Measurements from ENCODE around the gene PRTN3. TPM values are rescaled to one million over a fixed set of nuclear protein-coding genes. Genes with fewer than 3 reads are reported as not detected.

The PRTN3 gene
- polyA plus RNA-seq, 1 of the 3 experiments (the other 2 are of a cell fraction), result not detected

GRCh38 chr19:887072-887471, 46.3 kb downstream of the PRTN3 start:
- Histone ChIP-seq H3K27me3 (ENCODE audit: insufficient read depth) (no peaks in the 10 kb centered on the region), H4K20me1 (ENCODE audit: insufficient read depth) (no peaks in the 10 kb centered on the region), H3K9me3 (no peaks in the 10 kb centered on the region), H3K9ac (no peak overlapping the region), H2AFZ (ENCODE audit: low read depth) (no peak overlapping the region), H3K36me3 (replicated peaks in 1 of 2; ENCODE audit: control insufficient read depth in 1 of 2, insufficient read depth in 2 of 2, low read length in 1 of 2) (peaks cover 4 to 54% of the 10 kb centered on the region in 2 experiments), H3K4me3 (ENCODE audit: low read depth in 2 of 2, low read length in 1 of 2) (no peak overlapping the region), H3K9me2 (no peaks in the 10 kb centered on the region), H3K27ac (ENCODE audit: low read depth in 2 of 2, low read length in 1 of 2) (peak overlapping the region in 1 of 2 experiments; percentile 72; a peak in 2 of 4 replicates), H3K4me2 (no peak overlapping the region), H3K4me1 (ENCODE audit: control insufficient read depth in 1 of 2, insufficient read depth in 2 of 2, low read depth in 1 of 2, low read length in 1 of 2) (peaks cover 0 to 19% of the 10 kb centered on the region in 2 experiments; a peak in 1 of 4 replicates), H3F3A (replicated peaks; ENCODE audit: insufficient read depth) (peaks cover 6% of the 10 kb centered on the region), H3K79me2 (ENCODE audit: insufficient read depth) (peaks cover 9% of the 10 kb centered on the region)
- peak; percentile 92 for DNase-seq
- TF ChIP-seq RCOR1 (IDR thresholded peaks at IDR 0.05; ENCODE audit: low read length) (peak; percentile 29; the same call in 1 of the 2 replicates), MXI1 (IDR thresholded peaks at IDR 0.05; ENCODE audit: low read depth, low read length) (peak; percentile 97), EP300 (IDR thresholded peaks at IDR 0.05; ENCODE audit: borderline replicate concordance in 1 of 2, low read depth in 1 of 2, low read length in 1 of 2) (peak in 1 of 2 experiments; percentile 30; a peak in 1 of 4 replicates), FOXJ3 (CRISPR knock-in tag; IDR thresholded peaks at IDR 0.05) (0 out of 2 replicates have a peak, but pooled peaks have one; percentile 18), JUND (IDR thresholded peaks at IDR 0.05) (no peak), CTCF (IDR thresholded peaks at IDR 0.05) (no peak)
- POLR2A ChIA-PET, result no interaction called here
- WGBS (ENCODE audit: low lambda C conversion rate), result 71% methylated on average over 16 of the region's 16 CpGs
- CTCF ChIA-PET, result interaction anchor here (0.9 to 1.8 kb wide), 2 partner anchors 24 to 134 kb away, joined by 3 to 5 read pairs; partner anchors contain the start of gene RNU6-2

GRCh38 chr19:887599-887998, 46.8 kb downstream of the PRTN3 start:
- H3K4me3 ChIP-seq (ENCODE audit: low read depth in 2 of 2, low read length in 1 of 2), result no peak overlapping the region
- H2AFZ ChIP-seq (ENCODE audit: low read depth), result no peak overlapping the region
- H3K36me3 ChIP-seq (replicated peaks in 1 of 2; ENCODE audit: control insufficient read depth in 1 of 2, insufficient read depth in 2 of 2, low read length in 1 of 2), result peaks cover 4 to 51% of the 10 kb centered on the region in 2 experiments
- H3K4me1 ChIP-seq (ENCODE audit: control insufficient read depth in 1 of 2, insufficient read depth in 2 of 2, low read depth in 1 of 2, low read length in 1 of 2), result peaks cover 0 to 20% of the 10 kb centered on the region in 2 experiments; a peak in 1 of 4 replicates
- ChIA-PET CTCF (interaction anchor here (1.8 kb wide), 1 partner anchor 24 kb away, joined by 5 read pairs; no protein-coding TSS in a partner anchor), POLR2A (no interaction called here)
- TF ChIP-seq TEAD4 (IDR thresholded peaks at IDR 0.05; ENCODE audit: borderline replicate concordance, insufficient read depth), result no peak
- TF ChIP-seq MXI1 (IDR thresholded peaks at IDR 0.05; ENCODE audit: low read depth, low read length), result no peak
- TF ChIP-seq TCF12 (IDR thresholded peaks at IDR 0.05), result no peak
- no peak for TF ChIP-seq RXRA (IDR thresholded peaks at IDR 0.05; ENCODE audit: borderline replicate concordance, low read depth)
- TF ChIP-seq USF2 (IDR thresholded peaks at IDR 0.05; ENCODE audit: borderline replicate concordance, low read depth, low read length), result no peak
- TF ChIP-seq FOXJ3 (CRISPR knock-in tag; IDR thresholded peaks at IDR 0.05), result no peak
- no peak for TF ChIP-seq POLR2AphosphoS5 (IDR thresholded peaks at IDR 0.05; ENCODE audit: low read depth, low read length)
- no peak for TF ChIP-seq MEF2A (IDR thresholded peaks at IDR 0.05; ENCODE audit: borderline replicate concordance, low read depth)
- no peak for TF ChIP-seq JUND (IDR thresholded peaks at IDR 0.05)
- no peak for TF ChIP-seq NRF1 (IDR thresholded peaks at IDR 0.05; ENCODE audit: low read depth, low read length)
- no peak for TF ChIP-seq REST (IDR thresholded peaks at IDR 0.05; ENCODE audit: low read depth, low read length)
- no peak for TF ChIP-seq RCOR1 (IDR thresholded peaks at IDR 0.05; ENCODE audit: low read length)
- TF ChIP-seq CHD2 (IDR thresholded peaks at IDR 0.05; ENCODE audit: low read length, partially characterized antibody), result no peak
- 96% methylated on average over 8 of the region's 10 CpGs for WGBS (ENCODE audit: low lambda C conversion rate)
- peaks cover 14% of the 10 kb centered on the region for H3K79me2 ChIP-seq (ENCODE audit: insufficient read depth)
- no peaks in the 10 kb centered on the region for H3K9me2 ChIP-seq
- no peaks in the 10 kb centered on the region for H4K20me1 ChIP-seq (ENCODE audit: insufficient read depth)
- no peak for DNase-seq
- H3K27ac ChIP-seq (ENCODE audit: low read depth in 2 of 2, low read length in 1 of 2), result peak overlapping the region in 1 of 2 experiments; percentile 2; a peak in 2 of 4 replicates
- H3K4me2 ChIP-seq, result no peak overlapping the region
- no peaks in the 10 kb centered on the region for H3K9me3 ChIP-seq
- H3F3A ChIP-seq (replicated peaks; ENCODE audit: insufficient read depth), result peaks cover 6% of the 10 kb centered on the region
- no peak overlapping the region for H3K9ac ChIP-seq
- H3K27me3 ChIP-seq (ENCODE audit: insufficient read depth), result no peaks in the 10 kb centered on the region

Data from SK-N-SH (cell line).